Fibroblast of skin of back (primary cell): ENCODE results near the gene MYB.

Source experiments
- DNase-seq: peaks from one replicate; pipeline ENCODE4 v3.0.0-alpha.2; 2013

MYB gene

GRCh38 chr6:135251498-135252441 is 70.7 kb downstream of the MYB start:
- DNase-seq, result peak; percentile 92

- no peak for DNase-seq
These were observed 73.4 kb downstream of the MYB start for GRCh38 chr6:135254471-135254870.

- no peak for DNase-seq
These were observed 75.8 kb downstream of the MYB start for GRCh38 chr6:135256866-135257265.

GRCh38 chr6:135257631-135258405 is 76.7 kb downstream of the MYB start:
- peak; percentile 12 for DNase-seq

GRCh38 chr6:135258970-135259369 is 77.9 kb downstream of the MYB start:
- no peak for DNase-seq

- no peak for DNase-seq
These were observed 79.5 kb downstream of the MYB start for GRCh38 chr6:135260612-135261011.

GRCh38 chr6:135261872-135262725 is 81.0 kb downstream of the MYB start:
- DNase-seq, result no peak

- no peak for DNase-seq
These were observed 84.2 kb downstream of the MYB start for GRCh38 chr6:135265278-135265677.

- DNase-seq, result no peak
These were observed 85.6 kb downstream of the MYB start for GRCh38 chr6:135266675-135267074.

- DNase-seq, result no peak
These were observed 86.0 kb downstream of the MYB start for GRCh38 chr6:135267085-135267484.

GRCh38 chr6:135268263-135268662 is 87.2 kb downstream of the MYB start:
- no peak for DNase-seq

GRCh38 chr6:135268740-135269139 is 87.6 kb downstream of the MYB start:
- DNase-seq, result no peak
